Stimulated activated CD8-positive, alpha-beta memory T cell treated with anti-CD3 and anti-CD28 coated beads, Interleukin-15, amount 100 ng/mL, for 1 hour (primary cell): ENCODE results near the gene DYDC1.
"Not testable (repeated sequence)": the region's sequence is repeated elsewhere in the genome, so short reads cannot be mapped to it uniquely, and the experiment has no call there.

Experiments used
- DNase-seq: peaks from one replicate; pipeline ENCODE4 v3.0.0-alpha.2; 2020; ENCODE audit warnings: low read depth

Gene DYDC1

DNA sequence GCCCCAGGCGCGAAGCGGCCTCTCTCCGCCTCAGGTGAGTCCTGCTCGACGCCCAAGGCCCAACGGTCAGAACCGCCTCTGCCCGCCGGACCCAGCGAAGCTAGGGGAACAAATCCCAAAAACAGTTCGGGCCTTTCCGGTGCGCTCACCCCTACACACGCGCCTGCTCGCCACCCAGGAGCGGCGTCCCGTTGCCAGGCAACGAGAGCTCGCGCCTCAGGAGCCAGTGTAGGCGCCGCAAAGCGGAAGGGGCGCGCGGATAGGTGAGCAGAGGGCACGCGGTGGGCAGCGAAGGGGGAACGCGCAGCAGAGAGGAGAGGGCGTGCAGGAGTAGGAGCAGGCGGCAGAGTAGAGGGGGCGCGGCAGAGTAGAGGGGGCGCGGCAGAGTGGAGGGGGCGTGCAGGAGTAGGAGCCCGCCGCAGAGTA lies at the start of gene DYDC1, which contains the start of gene DYDC2:
Gene DYDC1 (minus strand): TSS at position 193 of the 426 bp plus-strand sequence. CDS start 4,154 bp downstream, outside the sequence.
Gene DYDC2 (plus strand): TSS at position 219 of the 426 bp plus-strand sequence. CDS start 5,663 bp downstream, outside the sequence.
- no peak for DNase-seq

GRCh38 chr10:80406204-80406603 lies 49.6 kb upstream of the DYDC1 start:
- no peak for DNase-seq

DNA sequence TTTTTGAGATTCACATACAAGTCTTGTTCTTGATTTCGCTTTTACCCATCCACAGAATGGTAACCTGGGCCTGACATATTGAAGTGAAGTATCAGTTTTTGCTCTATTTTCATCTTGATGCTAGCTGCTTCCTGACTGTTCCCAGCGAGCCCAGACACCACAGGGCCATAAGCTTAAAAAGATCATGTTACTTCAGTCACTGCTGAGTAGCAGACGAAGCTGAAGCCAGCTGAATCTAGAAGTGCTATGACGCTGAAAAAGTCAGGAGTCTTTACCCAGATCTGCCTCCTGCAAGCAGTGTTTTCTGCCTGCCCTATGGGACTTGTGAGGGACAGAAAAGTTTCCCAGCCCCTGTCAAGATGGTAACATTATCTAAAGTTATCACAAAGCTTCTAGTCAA lies 49.1 kb upstream of the DYDC1 start:
- no peak for DNase-seq

DNA sequence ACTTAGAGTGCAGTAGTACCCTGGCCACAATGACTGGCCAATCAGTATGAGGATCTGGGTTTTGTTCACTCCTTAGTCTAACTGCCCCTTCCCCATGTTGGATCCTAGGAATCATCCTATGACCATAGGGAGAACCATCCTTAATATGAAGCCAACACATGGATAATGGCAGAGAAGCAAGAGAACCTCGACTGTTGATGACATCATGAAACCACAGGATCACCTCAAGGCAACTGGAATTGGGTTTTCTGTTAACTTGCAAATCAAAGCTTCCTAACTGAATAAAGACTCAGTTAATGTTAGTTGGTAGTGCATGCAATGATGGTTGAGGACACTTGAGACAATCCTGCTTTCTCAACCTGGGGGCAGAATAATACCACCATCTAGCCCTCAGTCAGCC lies 48.5 kb upstream of the DYDC1 start:
- DNase-seq: no peak

GRCh38 chr10:80400136-80400804 lies 43.7 kb upstream of the DYDC1 start:
- no peak for DNase-seq

DNA sequence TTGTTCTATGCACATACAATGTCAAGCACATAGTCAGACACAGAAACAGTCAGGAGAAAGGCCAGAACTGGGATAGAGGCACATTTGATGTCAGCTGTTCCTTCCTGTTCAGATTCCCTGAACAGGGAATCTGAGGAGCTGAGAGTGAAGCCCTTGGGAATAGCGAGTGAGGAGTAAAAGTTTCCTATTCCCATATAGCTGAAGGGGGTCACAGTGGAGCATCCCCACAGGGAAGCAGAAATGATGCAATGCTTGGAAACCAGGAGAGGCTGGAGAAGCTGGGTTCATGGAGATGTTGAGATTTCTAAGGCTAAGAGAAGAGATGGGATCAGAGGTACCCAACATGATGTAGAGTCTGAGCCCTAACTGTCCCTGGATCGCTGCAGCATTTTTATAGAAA lies 40.5 kb upstream of the DYDC1 start:
- no peak for DNase-seq

- no peak for DNase-seq
Observed at GRCh38 chr10:80394358-80394916, 37.9 kb upstream of the DYDC1 start.

GRCh38 chr10:80392250-80392649 lies 35.7 kb upstream of the DYDC1 start:
- DNase-seq: no peak

- no peak for DNase-seq
Observed at GRCh38 chr10:80390740-80391139, 34.2 kb upstream of the DYDC1 start.

DNA sequence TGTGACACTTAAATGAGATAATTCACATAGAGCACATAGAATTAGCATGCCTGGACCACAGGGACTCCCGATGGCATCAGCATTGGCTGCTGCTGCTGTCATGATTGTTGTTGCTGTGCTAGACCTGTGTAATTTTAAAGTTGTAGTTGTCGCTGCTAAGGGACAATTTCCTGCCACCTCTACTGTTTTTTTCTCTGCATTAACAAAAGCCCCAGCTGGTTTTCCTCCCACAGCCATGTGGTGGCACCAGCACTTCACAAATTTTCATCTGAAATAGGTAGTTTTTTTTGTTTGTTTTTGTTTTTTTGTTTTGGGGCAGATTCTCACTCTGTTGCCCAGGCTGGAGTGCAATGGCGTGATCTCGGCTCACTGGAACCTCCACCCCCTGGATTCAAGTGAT lies 26.4 kb upstream of the DYDC1 start:
- DNase-seq: no peak

- no peak for DNase-seq
Observed at GRCh38 chr10:80380185-80380584, 23.6 kb upstream of the DYDC1 start.

- DNase-seq: no peak
Observed at GRCh38 chr10:80379701-80380100, 23.1 kb upstream of the DYDC1 start.

DNA sequence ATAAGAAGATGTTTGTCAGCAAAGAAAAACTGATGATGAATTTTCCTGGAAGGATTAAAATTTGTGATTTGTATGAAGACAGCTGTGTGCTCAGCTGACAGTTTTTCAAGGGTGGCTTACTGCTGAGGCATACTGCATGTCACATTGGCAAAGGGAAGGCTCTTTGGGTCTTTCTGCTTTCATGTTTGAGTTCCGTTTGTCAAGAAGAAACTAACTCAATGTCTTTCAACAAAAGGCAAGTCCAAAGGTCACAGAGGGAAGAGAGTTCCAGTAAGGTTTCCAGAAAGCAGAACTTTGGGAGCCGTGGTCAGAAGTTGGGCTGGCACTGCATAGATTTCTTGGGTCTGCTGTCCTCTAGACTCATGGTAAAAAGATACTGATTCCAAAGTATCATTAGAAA lies 16.9 kb upstream of the DYDC1 start:
- DNase-seq: no peak

DNA sequence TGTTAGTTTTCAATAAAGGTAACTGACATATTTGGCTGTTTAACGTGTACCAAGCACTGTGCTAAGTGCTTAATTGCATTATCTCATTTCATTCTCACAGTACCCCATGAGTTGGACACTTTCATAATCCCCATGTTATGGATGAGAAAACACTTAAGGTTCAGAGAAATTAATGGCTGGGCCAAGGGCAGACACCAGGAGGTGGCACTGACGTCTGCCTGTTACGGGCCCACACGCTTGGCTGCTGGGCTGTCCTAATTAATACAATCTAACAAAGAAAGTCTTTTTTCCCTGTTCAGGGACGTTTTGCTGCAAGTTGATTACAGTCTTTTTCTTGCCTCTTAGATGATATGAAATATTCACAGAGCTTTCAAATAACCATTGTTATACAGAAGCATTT lies 16.1 kb upstream of the DYDC1 start:
- DNase-seq: no peak

DNA sequence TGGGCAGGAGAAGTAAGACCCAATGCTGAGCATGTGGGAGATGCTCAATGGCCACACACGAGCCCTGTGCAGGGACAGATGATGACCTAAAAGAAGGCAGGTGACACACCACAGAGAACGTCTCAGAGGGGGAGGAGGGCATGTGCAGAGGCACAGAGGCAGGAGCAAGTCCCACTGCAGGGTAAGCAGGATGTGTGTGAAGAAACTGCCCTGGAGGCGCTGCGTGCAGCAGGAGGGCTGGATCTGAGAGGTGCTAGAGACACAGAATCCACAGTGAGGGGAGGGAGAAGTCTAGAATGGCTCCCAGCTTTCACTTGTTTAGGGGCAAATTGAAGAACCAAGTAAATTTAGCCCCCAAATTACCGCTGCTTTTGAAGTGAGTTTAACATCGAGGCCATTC lies 14.9 kb upstream of the DYDC1 start:
- no peak for DNase-seq

- DNase-seq: no peak
Observed at GRCh38 chr10:80365510-80365909, 9.0 kb upstream of the DYDC1 start.

GRCh38 chr10:80359644-80360043 lies 3.1 kb upstream of the DYDC1 start:
- no peak for DNase-seq

GRCh38 chr10:80358925-80359324 lies 2.4 kb upstream of the DYDC1 start:
- DNase-seq: not testable (repeated sequence)

- no peak for DNase-seq
Observed at GRCh38 chr10:80357851-80358125, 1.2 kb upstream of the DYDC1 start.

GRCh38 chr10:80356989-80357850 lies 665 bp upstream of the DYDC1 start:
- no peak for DNase-seq

DNA sequence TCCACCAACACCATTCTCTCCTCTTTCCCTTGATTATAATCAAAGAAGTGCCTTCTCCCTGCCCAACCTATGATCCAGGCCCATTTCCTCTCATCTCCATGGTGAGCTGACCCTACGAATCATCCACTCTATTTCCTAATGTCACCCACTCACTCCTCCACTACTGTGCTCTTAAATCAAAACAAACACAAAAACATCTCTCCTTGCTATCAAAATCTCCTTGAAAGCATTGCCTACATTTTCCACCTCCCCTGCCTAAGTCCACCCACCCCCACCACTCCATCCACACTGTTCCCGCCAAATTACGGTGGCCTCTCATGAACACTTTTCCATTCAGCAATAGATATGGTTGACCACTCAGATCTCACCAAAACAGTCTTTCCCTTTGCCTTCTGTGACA lies 5.3 kb downstream of the DYDC1 start:
- DNase-seq: no peak

GRCh38 chr10:80350251-80350650 lies 6.3 kb downstream of the DYDC1 start:
- no peak for DNase-seq

GRCh38 chr10:80344912-80345311 lies 11.6 kb downstream of the DYDC1 start:
- DNase-seq: no peak
